SJSA1 (cell line): ENCODE data around the gene BOK. TPM values are rescaled to one million over a fixed set of nuclear protein-coding genes. Genes with fewer than 3 reads are reported as not detected.

ENCODE experiments used
- DNase-seq, 2 experiments: peaks; one replicate each; pipeline ENCODE4 v3.0.0-alpha.2; 2015 to 2020; ENCODE audit warnings: low spot score in 2 of 2, low read depth in 1 of 2
- H3K27ac ChIP-seq: fragments of 250-450 bp; sonication (Bioruptor Pico); 2 replicates; pipeline ENCODE4 v1.5.1; 2020; ENCODE audit warnings: mild to moderate bottlenecking, moderate library complexity
- H3K27me3 ChIP-seq: fragments of 250-450 bp; sonication (Bioruptor Pico); replicated peaks from 2 replicates; pipeline ENCODE4 v1.5.1; 2020; ENCODE audit warnings: mild to moderate bottlenecking, moderate library complexity
- H3K36me3 ChIP-seq: fragments of 250-450 bp; sonication (Bioruptor Pico); 2 replicates; pipeline ENCODE4 v1.5.1; 2020; ENCODE audit warnings: mild to moderate bottlenecking
- H3K4me1 ChIP-seq: fragments of 250-450 bp; sonication (Bioruptor Pico); replicated peaks from 2 replicates; pipeline ENCODE4 v1.6.1; 2021; ENCODE audit warnings: mild to moderate bottlenecking
- H3K4me3 ChIP-seq: fragments of 250-450 bp; sonication (Bioruptor Pico); 2 replicates; pipeline ENCODE4 v1.5.1; 2020; ENCODE audit warnings: mild to moderate bottlenecking
- H3K9me3 ChIP-seq: fragments of 250-450 bp; sonication (Bioruptor Pico); replicated peaks from 2 replicates; pipeline ENCODE4 v1.5.1; 2020; ENCODE audit warnings: mild to moderate bottlenecking
- total RNA-seq: library from RNA; depleted of rRNA; stranded (reverse); fragments of >200 nt; shearing (Covaris generic); gene quantifications from 2 replicates; pipeline ENCODE4 v1.2.3, GENCODE V29; 2014; rRNA removed

BOK gene
- total RNA-seq, 1 experiment from 2014 or later = 337 TPM

- H3K27me3 ChIP-seq = no peaks in the 10 kb centered on the region
- H3K27ac ChIP-seq = no peak overlapping the region
- H3K36me3 ChIP-seq = peaks cover 22% of the 10 kb centered on the region
- no peaks in the 10 kb centered on the region for H3K9me3 ChIP-seq
- H3K4me3 ChIP-seq = no peak overlapping the region
- H3K4me1 ChIP-seq = peaks cover 9% of the 10 kb centered on the region
- no peak for DNase-seq
Measured at GRCh38 chr2:241615522-241616052, 57.0 kb downstream of the BOK start.

- Histone ChIP-seq H3K4me3 (no peak overlapping the region), H3K27me3 (no peaks in the 10 kb centered on the region), H3K4me1 (peaks cover 9% of the 10 kb centered on the region), H3K36me3 (peaks cover 22% of the 10 kb centered on the region), H3K27ac (no peak overlapping the region), H3K9me3 (no peaks in the 10 kb centered on the region)
- DNase-seq = no peak
Measured at GRCh38 chr2:241616168-241617125, 57.9 kb downstream of the BOK start.

- H3K27me3 ChIP-seq = no peaks in the 10 kb centered on the region
- no peak overlapping the region for H3K4me3 ChIP-seq
- H3K36me3 ChIP-seq = peaks cover 22% of the 10 kb centered on the region
- no peak for DNase-seq
- no peak overlapping the region for H3K27ac ChIP-seq
- peaks cover 3% of the 10 kb centered on the region for H3K4me1 ChIP-seq
- H3K9me3 ChIP-seq = no peaks in the 10 kb centered on the region
Measured at GRCh38 chr2:241617431-241618154, 59.0 kb downstream of the BOK start.

GRCh38 chr2:241618296-241618805 is 59.8 kb downstream of the BOK start:
- Histone ChIP-seq H3K36me3 (peaks cover 22% of the 10 kb centered on the region), H3K27ac (no peak overlapping the region), H3K4me1 (no peaks in the 10 kb centered on the region), H3K4me3 (no peak overlapping the region), H3K27me3 (no peaks in the 10 kb centered on the region), H3K9me3 (no peaks in the 10 kb centered on the region)
- DNase-seq = no peak

- Histone ChIP-seq H3K36me3 (peaks cover 22% of the 10 kb centered on the region), H3K4me1 (no peaks in the 10 kb centered on the region), H3K27me3 (no peaks in the 10 kb centered on the region), H3K9me3 (no peaks in the 10 kb centered on the region), H3K27ac (no peak overlapping the region), H3K4me3 (no peak overlapping the region)
- no peak for DNase-seq
Measured at GRCh38 chr2:241618829-241619228, 60.3 kb downstream of the BOK start.

- Histone ChIP-seq H3K27ac (no peak overlapping the region), H3K36me3 (peaks cover 22% of the 10 kb centered on the region), H3K4me3 (no peak overlapping the region), H3K4me1 (no peaks in the 10 kb centered on the region), H3K9me3 (no peaks in the 10 kb centered on the region), H3K27me3 (no peaks in the 10 kb centered on the region)
- no peak for DNase-seq
Measured at GRCh38 chr2:241619597-241620418, 61.3 kb downstream of the BOK start.

- Histone ChIP-seq H3K4me3 (no peak overlapping the region), H3K9me3 (no peaks in the 10 kb centered on the region), H3K27me3 (no peaks in the 10 kb centered on the region), H3K4me1 (no peaks in the 10 kb centered on the region), H3K36me3 (peaks cover 27% of the 10 kb centered on the region), H3K27ac (no peak overlapping the region)
- no peak for DNase-seq
Measured at GRCh38 chr2:241620419-241620769, 61.8 kb downstream of the BOK start.

Other genes starting within 250 kb of the BOK start
- gene HDLBP, start 243.1 kb upstream of the BOK start, total RNA-seq = 306 and 544 TPM in 2 replicates
- gene SEPTIN2, start 242.8 kb upstream of the BOK start, total RNA-seq = 503 and 517 TPM in 2 replicates
- 74.3 and 74.5 TPM in 2 replicates for gene FARP2, start 202.5 kb upstream of the BOK start, total RNA-seq
- 316 and 470 TPM in 2 replicates for gene STK25, start 50.2 kb upstream of the BOK start, total RNA-seq
- 50.3 and 54.9 TPM in 2 replicates for gene THAP4, start 78.4 kb downstream of the BOK start, total RNA-seq
- gene ATG4B, start 78.9 kb downstream of the BOK start, total RNA-seq = 80.9 and 105 TPM in 2 replicates
- gene DTYMK, start 128.1 kb downstream of the BOK start, total RNA-seq = 115 and 177 TPM in 2 replicates
- 20.5 and 23.2 TPM in 2 replicates for gene ING5, start 143.3 kb downstream of the BOK start, total RNA-seq
- 7.4 and 26.9 TPM in 2 replicates for gene D2HGDH, start 175.9 kb downstream of the BOK start, total RNA-seq
- not detected in 2 replicates for gene GAL3ST2, start 218.1 kb downstream of the BOK start, total RNA-seq